K562 (cell line): ENCODE data around the gene LRFN4. TPM values are rescaled to one million over a fixed set of nuclear protein-coding genes. Genes with fewer than 3 reads are reported as not detected.

Source experiments
- ELK1 ChIP-seq: sonication (generic); formaldehyde crosslinking; IDR thresholded peaks from 2 replicates; pipeline ENCODE4 v1.8.1; 2022; ENCODE audit warnings: missing genetic modification reagents
- HLTF ChIP-seq: fragments of 450-650 bp; IDR thresholded peaks from 2 replicates; pipeline ENCODE4 v1.6.1; 2016
- JUN ChIP-seq, 2 experiments: sonication (generic) in 1 of 2; formaldehyde crosslinking in 1 of 2; IDR thresholded peaks; 2 replicates each; pipeline versions ENCODE4 v1.6.1 to v1.8.0; 2012 to 2022; ENCODE audit warnings: borderline replicate concordance in 2 of 2, mild to moderate bottlenecking in 2 of 2, improper control_type of control experiment in 1 of 2, low read depth in 1 of 2, low read length in 1 of 2, missing genetic modification reagents in 1 of 2
- KAT8 ChIP-seq: fragments of 450-650 bp; IDR thresholded peaks from 2 replicates; pipeline ENCODE4 v1.6.1; 2016; ENCODE audit warnings: low read depth, mild to moderate bottlenecking
- LCOR ChIP-seq: sonication (generic); formaldehyde crosslinking; IDR thresholded peaks from 2 replicates; pipeline ENCODE4 v1.8.0; 2022; ENCODE audit warnings: mild to moderate bottlenecking, missing genetic modification reagents
- MAFF ChIP-seq: IDR thresholded peaks from 2 replicates; pipeline ENCODE4 v1.6.1; 2012; ENCODE audit warnings: low read length, improper control_type of control experiment
- MAFK ChIP-seq: IDR thresholded peaks from 2 replicates; pipeline ENCODE4 v1.6.1; 2011; ENCODE audit warnings: low read length, improper control_type of control experiment
- MNT ChIP-seq, 2 experiments: fragments of 450-650 bp; conservative IDR thresholded peaks; 2 replicates each; pipeline ENCODE4 v1.6.1; 2017; ENCODE audit warnings: mild to moderate bottlenecking in 2 of 2, moderate library complexity in 2 of 2
- MXD1 ChIP-seq: fragments of 250-450 bp; sonication (Bioruptor Pico); IDR thresholded peaks from 2 replicates; pipeline ENCODE4 v1.8.0; 2021; ENCODE audit warnings: borderline replicate concordance, mild to moderate bottlenecking, moderate library complexity; ENCODE audit not compliant: poor library complexity, severe bottlenecking
- POLR2B ChIP-seq: fragments of 450-650 bp; IDR thresholded peaks from 2 replicates; pipeline ENCODE4 v1.6.1; 2018; ENCODE audit warnings: low read depth; ENCODE audit not compliant: partially characterized antibody
- RCOR1 ChIP-seq, 2 experiments: IDR thresholded peaks; 2 replicates each; pipeline ENCODE4 v1.6.1; 2012; ENCODE audit warnings: low read depth in 2 of 2, low read length in 2 of 2, borderline replicate concordance in 1 of 2, improper control_type of control experiment in 1 of 2
- RUNX1 ChIP-seq: sonication (generic); IDR thresholded peaks from 2 replicates; pipeline ENCODE4 v1.6.1; 2016; ENCODE audit warnings: antibody characterized with exemption, low read depth
- SREBF1 ChIP-seq: fragments of 150-350 bp; IDR thresholded peaks from 2 replicates; pipeline ENCODE4 v1.6.1; 2014; ENCODE audit warnings: antibody characterized with exemption, low read depth, low read length, borderline replicate concordance
- SREBF2 ChIP-seq: sonication (generic); formaldehyde crosslinking; IDR thresholded peaks from 2 replicates; pipeline ENCODE4 v1.4.0; 2020; ENCODE audit warnings: mild to moderate bottlenecking, missing genetic modification reagents
- STAT6 ChIP-seq: sonication (generic); formaldehyde crosslinking; IDR thresholded peaks from 2 replicates; pipeline ENCODE4 v1.8.1; 2023; ENCODE audit warnings: mild to moderate bottlenecking, missing genetic modification reagents
- THAP7 ChIP-seq: fragments of 250-450 bp; sonication (Bioruptor Pico); IDR thresholded peaks from 2 replicates; pipeline ENCODE4 v1.5.0; 2021
- XRCC3 ChIP-seq: fragments of 450-650 bp; IDR thresholded peaks from 2 replicates; pipeline ENCODE4 v1.6.1; 2017; ENCODE audit warnings: mild to moderate bottlenecking, moderate library complexity
- ZBED1 ChIP-seq: IDR thresholded peaks from 2 replicates; pipeline ENCODE4 v1.6.1; 2014
- ZFP30 ChIP-seq: fragments of 250-450 bp; sonication (Bioruptor Pico); IDR thresholded peaks from 2 replicates; pipeline ENCODE4 v1.8.0; 2022; ENCODE audit warnings: moderate library complexity, mild to moderate bottlenecking, inconsistent platforms, borderline replicate concordance
- ZNF778 ChIP-seq: fragments of 450-650 bp; formaldehyde crosslinking; IDR thresholded peaks from 2 replicates; pipeline ENCODE4 v1.4.0; 2020; ENCODE audit warnings: mild to moderate bottlenecking, moderate library complexity
- polyA plus RNA-seq, 8 experiments: library from polyadenylated mRNA; depleted of rRNA in 4 of 8; stranded (reverse) in 5 of 8; unstranded in 3 of 8; fragments of >200 nt; fragmentation: Nextera tagmentation in 2 of 8; fragmentation: Illumina TruSeq in 1 of 8; extraction: Ambion mirVana in 2 of 8; extraction: Trizol in 1 of 8; gene quantifications; 2 replicates each; pipeline versions ENCODE4 v1.2.1 to v1.2.3, GENCODE V29; 2011 to 2014; ENCODE audit warnings: inconsistent platforms in 1 of 8, missing spikeins in 1 of 8
- total RNA-seq, 7 experiments: library from RNA; depleted of rRNA in 6 of 7; stranded (reverse); fragments of >200 nt in 6 of 7; fragmentation: Illumina TruSeq in 2 of 7; extraction: Trizol in 2 of 7; gene quantifications; 2 replicates each; pipeline versions ENCODE4 v1.2.1 to v1.2.3, GENCODE V29; 2011 to 2021; ENCODE audit warnings: low replicate concordance in 1 of 7

LRFN4 gene
- total and polyA plus RNA-seq, 9 of the 15 experiments (the other 6 are each of a cell fraction or from before 2014, with no cell fraction given), result 0.10 to 60.1 (median 6.7) TPM

- TF ChIP-seq STAT6 (CRISPR knock-in tag) (no peak), MAFF (no peak), SREBF1 (no peak), MXD1 (CRISPR knock-in tag) (no peak), MNT (conservative IDR thresholded peaks at IDR 0.05) (peak; percentile 48 to 87; a peak in 3 of 4 replicates), ELK1 (no peak; the same call in 1 of the 2 replicates), HLTF (peak; percentile 31; the same call in 1 of the 2 replicates), POLR2B (peak; percentile 74), RUNX1 (no peak), KAT8 (no peak), THAP7 (peak; percentile 77; the same call in 1 of the 2 replicates), SREBF2 (no peak), MAFK (no peak), ZNF778 (CRISPR knock-in tag) (no peak), LCOR (CRISPR knock-in tag) (peak; percentile 35; the same call in 1 of the 2 replicates), RCOR1 (IDR thresholded peaks at IDR 0.05; ENCODE audit: borderline replicate concordance in 1 of 2, low read depth in 2 of 2, low read length in 2 of 2) (peak in 1 of 2 experiments; percentile 21; a peak in 1 of 4 replicates), ZFP30 (CRISPR knock-in tag) (no peak), JUN (IDR thresholded peaks at IDR 0.05; ENCODE audit: borderline replicate concordance, low read depth, low read length) (peak; percentile 84), JUN (CRISPR knock-in tag; IDR thresholded peaks at IDR 0.05; ENCODE audit: borderline replicate concordance) (peak; percentile 77; the same call in 1 of the 2 replicates), ZBED1 (no peak), XRCC3 (no peak)
Observed at GRCh38 chr11:66842896-66843775, 13.7 kb upstream of the LRFN4 start, which contains the start of gene RCE1 (continued).
